Fibroblast of pulmonary artery (primary cell): ENCODE measurements around the gene NDUFS7.

Experiments
- DNase-seq: peaks from one replicate; pipeline ENCODE4 v3.0.0-alpha.2; 2010; ENCODE audit warnings: low read depth
- H3K4me3 ChIP-seq: replicated peaks from 2 replicates; pipeline ENCODE4 v1.5.1; 2011; ENCODE audit warnings: low read depth, mild to moderate bottlenecking, control low read depth, low read length, moderate library complexity
- CTCF ChIP-seq: IDR thresholded peaks from 2 replicates; pipeline ENCODE4 v1.5.1; 2011; ENCODE audit warnings: mild to moderate bottlenecking, control low read depth, low read length, inconsistent platforms; ENCODE audit errors: missing control alignments

Gene NDUFS7

DNA sequence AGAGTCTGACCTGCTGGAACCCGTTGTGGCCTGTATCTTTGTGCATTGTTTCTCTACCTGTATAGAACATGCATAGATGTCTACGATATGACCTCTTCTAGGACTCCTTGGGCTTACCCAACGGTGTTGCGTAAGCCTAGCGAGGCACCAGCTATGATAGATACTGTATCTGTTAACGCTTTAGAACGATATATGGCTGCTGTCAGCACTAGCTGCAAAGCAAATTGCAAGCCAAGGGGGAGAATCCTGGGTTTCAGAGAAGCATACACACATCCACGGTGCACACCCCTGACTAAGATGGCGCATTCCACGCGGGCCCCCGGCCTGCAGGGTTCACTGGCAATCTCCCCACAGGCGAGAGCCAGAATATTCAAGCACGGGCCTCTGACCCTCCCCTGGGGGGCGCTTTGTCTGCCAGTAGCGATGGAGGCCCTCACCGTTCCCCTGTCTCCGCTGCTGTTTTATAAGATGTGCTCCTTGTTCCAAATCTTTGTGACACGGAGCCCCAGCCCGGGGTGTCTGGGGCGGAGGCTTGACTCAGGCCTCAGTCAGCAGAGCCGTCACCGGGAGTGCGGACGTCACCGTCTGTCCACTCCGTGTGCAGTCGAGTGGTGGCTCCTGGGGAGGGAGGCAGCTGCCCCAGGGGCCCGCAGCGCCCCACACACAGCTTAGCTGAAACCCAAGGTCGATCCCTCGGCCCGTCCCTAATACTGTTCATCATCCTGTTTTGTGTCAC, 41.6 kb downstream of the NDUFS7 start:
- no peak for TF ChIP-seq CTCF
- no peak overlapping the region for H3K4me3 ChIP-seq
- no peak for DNase-seq

DNA sequence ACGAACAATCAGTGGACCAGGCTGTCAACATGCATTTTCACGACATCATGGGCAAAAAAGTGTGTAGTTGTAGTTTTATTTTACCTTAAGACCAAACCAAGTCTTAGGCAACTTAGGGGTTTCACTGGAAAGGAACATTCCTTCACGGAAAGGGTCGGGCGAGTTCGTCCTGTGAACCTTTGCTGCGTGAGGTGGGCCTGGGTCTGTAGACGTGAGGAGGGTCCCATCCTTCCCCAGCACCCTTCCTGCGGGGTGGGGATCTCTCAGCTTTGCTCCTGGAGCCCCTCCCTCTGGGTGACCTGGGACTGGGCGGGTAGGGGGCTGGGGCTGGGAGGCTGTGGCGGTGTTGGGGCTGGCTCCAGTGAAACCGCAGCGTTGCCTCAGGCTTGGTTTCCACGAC, 42.2 kb downstream of the NDUFS7 start:
- DNase-seq = no peak
- no peak overlapping the region for H3K4me3 ChIP-seq
- TF ChIP-seq CTCF = no peak

GRCh38 chr19:1426736-1427135, 43.0 kb downstream of the NDUFS7 start:
- DNase-seq = no peak
- no peak for TF ChIP-seq CTCF
- H3K4me3 ChIP-seq = no peak overlapping the region

DNA sequence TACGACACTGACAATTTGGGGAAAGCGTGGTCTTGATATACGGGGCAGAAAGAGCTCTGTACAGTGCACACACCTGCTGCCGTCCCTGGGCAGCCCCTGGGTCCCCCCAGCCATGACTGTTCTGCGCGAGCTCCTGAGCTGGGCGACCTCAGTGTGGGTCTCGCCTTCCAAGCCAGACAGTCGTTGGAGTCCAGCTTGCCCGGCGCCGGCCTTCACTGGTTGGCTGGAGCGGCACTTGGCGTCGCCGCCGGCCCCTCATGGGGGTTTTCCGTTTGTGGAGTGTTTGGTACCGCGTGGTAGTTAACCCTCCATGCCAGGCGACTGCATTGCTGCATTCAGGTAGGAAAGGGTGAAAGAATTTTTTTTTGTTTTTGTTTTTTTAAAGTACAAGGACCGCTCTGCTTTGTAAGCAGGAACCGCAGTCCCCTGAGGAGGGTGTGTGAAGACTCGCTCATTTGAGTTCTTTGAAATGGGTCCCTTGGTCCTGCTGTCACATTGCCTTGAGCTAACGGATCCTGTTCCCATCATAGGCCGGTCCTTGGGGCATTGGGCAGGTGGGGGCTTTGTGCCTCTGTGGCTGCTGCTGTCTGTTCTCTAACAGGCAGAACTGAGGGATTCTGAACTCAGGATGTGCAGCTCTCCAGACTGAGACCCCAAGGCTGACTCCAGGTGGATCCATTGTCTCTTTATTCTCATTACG, 43.7 kb downstream of the NDUFS7 start:
- no peak for TF ChIP-seq CTCF
- no peak for DNase-seq
- H3K4me3 ChIP-seq = no peak overlapping the region

DNA sequence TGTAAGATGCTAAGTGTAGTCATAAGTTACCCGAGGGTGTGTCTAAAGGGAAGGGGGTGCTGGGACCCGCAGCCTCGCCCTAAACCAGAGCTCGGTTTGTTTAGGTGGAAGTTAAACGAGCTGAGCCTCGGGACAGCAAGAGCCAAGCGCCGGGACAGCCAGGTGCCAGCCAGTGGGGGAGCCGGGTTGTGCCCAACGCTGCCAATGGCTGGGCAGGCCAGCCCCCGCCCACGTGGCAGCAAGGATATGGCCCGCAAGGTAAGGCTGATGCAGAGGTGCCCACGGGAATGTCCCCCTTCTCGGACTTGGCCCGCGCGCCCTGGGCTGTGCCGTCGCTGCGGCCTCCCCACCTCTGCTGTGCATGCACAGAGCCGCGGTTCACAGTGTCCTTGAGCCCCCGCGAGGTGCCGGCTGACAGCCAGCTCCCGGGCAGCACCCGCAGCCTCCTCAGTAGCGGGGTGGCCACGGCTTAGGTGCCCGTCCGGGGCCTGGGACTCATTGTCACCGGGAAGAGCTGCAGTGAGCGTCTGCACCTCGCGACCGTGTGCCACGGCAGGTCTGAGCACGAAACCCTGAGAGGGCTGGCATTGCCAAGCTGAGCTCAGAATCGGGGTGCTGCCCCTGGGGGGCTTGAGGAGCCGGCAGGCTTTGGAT, 45.2 kb downstream of the NDUFS7 start:
- DNase-seq = no peak
- TF ChIP-seq CTCF = no peak
- H3K4me3 ChIP-seq = no peak overlapping the region

GRCh38 chr19:1429750-1430149, 46.0 kb downstream of the NDUFS7 start:
- no peak for DNase-seq
- TF ChIP-seq CTCF = no peak
- H3K4me3 ChIP-seq = no peak overlapping the region
